Subcutaneous adipose tissue (tissue), 4 donors: Measurements from ENCODE around the gene RAVER2. TPM values are rescaled to one million over a fixed set of nuclear protein-coding genes. Genes with fewer than 3 reads are reported as not detected.

Experiments
- total RNA-seq, 4 donors: library from RNA; depleted of rRNA; stranded (reverse); fragments of >200 nt; gene quantifications; one replicate each; pipeline ENCODE4 v1.1.0, GENCODE V29; 2016
- TF ChIP-seq, protein P1 (sequence below): fragments of 450-650 bp; IDR thresholded peaks from one replicate; pipeline ENCODE4 v1.5.1; 2016; ENCODE audit warnings: low read depth, mild to moderate bottlenecking, control low read depth, antibody characterized with exemption, moderate library complexity

The RAVER2 gene
- total RNA-seq, 4 donors from 2014 or later: 6.4 to 11.5 (median 8.6) TPM

- TF ChIP-seq, protein P1, sequence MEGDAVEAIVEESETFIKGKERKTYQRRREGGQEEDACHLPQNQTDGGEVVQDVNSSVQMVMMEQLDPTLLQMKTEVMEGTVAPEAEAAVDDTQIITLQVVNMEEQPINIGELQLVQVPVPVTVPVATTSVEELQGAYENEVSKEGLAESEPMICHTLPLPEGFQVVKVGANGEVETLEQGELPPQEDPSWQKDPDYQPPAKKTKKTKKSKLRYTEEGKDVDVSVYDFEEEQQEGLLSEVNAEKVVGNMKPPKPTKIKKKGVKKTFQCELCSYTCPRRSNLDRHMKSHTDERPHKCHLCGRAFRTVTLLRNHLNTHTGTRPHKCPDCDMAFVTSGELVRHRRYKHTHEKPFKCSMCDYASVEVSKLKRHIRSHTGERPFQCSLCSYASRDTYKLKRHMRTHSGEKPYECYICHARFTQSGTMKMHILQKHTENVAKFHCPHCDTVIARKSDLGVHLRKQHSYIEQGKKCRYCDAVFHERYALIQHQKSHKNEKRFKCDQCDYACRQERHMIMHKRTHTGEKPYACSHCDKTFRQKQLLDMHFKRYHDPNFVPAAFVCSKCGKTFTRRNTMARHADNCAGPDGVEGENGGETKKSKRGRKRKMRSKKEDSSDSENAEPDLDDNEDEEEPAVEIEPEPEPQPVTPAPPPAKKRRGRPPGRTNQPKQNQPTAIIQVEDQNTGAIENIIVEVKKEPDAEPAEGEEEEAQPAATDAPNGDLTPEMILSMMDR: no peak
Measured at GRCh38 chr1:64844609-64845008, 99.7 kb downstream of the RAVER2 start.

DNA sequence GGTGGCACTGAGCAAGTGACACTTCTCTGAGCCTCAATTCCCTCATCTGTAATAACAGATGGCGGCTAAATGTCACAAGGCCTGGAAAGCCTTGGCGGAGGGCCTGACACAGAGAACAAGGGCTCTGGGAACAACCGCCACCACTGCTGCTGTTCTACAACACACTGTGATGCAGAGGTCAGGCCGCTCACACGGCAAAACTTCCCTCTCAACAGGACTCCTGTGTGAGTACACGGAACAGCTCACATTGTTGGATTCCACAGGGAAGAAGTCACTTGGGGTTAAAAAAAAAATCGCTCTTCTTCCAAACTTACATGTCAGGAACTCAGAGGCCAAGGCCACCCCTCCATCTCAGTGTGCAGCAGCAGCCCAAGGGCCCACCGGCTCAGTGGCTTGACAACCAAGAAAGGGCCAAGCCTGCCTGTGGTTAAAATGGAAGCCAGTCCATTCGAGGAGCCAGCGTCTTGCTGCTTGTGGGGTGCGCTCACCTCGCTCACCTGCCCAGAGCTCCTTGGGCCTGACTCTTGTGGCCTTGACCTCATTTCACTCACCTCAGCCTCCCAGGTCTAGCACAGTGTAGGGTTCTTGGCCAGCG is 101.1 kb downstream of the RAVER2 start:
- TF ChIP-seq, protein P1: no peak

DNA sequence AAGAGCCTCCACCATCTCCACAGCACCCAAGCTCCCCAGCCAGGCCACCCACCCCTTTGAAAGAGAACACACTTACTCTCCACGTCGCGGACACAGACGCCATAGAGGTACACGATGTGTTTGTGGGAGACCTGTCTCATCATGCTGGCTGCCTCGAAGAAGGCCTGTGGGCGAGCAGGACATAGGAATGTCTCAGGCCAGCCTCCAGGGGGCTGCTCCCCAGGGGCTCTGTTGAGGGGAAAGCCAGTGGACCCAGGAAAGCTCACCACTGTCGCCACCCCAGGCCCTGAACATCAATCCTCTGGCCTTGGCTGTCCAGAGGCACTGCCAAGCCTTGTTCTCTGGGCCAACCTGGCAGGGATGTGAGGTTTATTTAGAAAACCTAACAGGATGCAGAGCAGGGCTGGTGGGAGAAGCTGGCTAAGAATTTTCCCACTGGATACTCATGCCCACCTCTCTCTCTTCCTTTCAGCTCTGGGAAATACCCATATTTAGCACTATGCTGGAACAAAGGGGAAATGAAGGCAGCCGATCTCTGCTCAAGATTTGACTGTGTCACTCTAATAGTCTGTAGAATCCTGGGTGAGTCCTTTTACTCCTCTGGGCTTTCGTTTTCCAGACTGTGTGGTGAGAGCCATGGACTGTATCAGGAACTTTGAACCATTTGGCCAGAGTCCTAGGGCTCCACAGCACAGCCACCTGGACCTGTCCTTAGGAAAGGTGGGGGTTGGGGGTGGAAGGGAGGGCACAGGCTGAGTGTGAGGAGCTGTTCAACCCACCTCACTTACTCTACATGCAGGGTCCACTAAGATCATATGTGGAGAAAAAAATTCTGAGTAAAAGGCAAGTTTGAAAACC is 101.9 kb downstream of the RAVER2 start:
- TF ChIP-seq, protein P1: no peak

- TF ChIP-seq, protein P1: no peak
Measured at GRCh38 chr1:64847666-64848065, 102.8 kb downstream of the RAVER2 start.

GRCh38 chr1:64848136-64848535 is 103.3 kb downstream of the RAVER2 start:
- TF ChIP-seq, protein P1: no peak

GRCh38 chr1:64848803-64849202 is 103.9 kb downstream of the RAVER2 start:
- TF ChIP-seq, protein P1: no peak

DNA sequence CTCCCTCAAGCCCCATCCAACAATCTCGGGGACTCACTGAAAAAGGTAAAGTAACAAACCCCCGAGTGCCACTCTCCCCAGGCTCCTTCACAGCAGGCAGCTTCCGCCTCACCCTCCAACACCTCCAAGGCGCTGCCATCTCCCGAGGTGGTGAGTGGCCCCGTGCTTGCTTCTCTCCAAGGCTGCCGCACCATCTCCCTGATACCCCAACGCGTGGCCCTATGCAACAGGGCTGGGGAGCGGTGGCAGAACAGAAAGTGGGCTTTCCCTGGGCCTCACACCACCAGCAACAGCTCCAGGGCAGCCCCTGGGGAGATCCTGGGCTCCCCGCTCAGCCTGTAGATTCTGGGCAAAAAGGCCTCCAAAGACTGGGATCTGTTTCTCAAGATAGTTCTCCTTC is 105.1 kb downstream of the RAVER2 start:
- TF ChIP-seq, protein P1: no peak
